ENCODE data around the gene ZNF385B. TPM values are rescaled to one million over a fixed set of nuclear protein-coding genes. Genes with fewer than 3 reads are reported as not detected.

The ZNF385B gene
- total and polyA plus RNA-seq, 2 experiments from 2014 or later = 2.7 to 8.2 TPM

DNA sequence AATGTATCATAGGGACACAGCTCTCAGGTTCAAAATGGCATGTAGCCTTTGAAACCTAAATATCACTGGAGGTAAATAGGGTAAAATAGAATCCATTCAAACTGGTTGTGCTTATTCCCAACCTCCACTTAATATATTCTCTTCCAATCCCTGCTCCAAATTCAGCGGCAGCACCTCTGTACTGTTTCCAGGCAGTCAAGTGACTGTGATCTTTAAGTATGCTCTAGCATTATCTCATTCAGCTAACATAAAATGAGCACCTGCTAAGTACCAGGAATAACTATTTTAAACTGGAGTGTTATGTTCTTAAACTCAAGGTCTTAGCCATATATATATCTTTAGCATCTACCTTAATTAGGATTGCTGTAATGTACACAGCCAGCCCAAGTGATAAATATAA is 327.5 kb downstream of the ZNF385B start:
- Histone ChIP-seq H3K9me3 (ENCODE audit: low read depth) (no peaks in the 10 kb centered on the region), H3K4me3 (no peak overlapping the region), H3K27ac (no peak overlapping the region), H3K27me3 (no peaks in the 10 kb centered on the region), H3K36me3 (no peaks in the 10 kb centered on the region), H3K4me1 (ENCODE audit: low read depth) (peaks cover 4% of the 10 kb centered on the region)
- TF ChIP-seq, protein P1, sequence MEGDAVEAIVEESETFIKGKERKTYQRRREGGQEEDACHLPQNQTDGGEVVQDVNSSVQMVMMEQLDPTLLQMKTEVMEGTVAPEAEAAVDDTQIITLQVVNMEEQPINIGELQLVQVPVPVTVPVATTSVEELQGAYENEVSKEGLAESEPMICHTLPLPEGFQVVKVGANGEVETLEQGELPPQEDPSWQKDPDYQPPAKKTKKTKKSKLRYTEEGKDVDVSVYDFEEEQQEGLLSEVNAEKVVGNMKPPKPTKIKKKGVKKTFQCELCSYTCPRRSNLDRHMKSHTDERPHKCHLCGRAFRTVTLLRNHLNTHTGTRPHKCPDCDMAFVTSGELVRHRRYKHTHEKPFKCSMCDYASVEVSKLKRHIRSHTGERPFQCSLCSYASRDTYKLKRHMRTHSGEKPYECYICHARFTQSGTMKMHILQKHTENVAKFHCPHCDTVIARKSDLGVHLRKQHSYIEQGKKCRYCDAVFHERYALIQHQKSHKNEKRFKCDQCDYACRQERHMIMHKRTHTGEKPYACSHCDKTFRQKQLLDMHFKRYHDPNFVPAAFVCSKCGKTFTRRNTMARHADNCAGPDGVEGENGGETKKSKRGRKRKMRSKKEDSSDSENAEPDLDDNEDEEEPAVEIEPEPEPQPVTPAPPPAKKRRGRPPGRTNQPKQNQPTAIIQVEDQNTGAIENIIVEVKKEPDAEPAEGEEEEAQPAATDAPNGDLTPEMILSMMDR (IDR thresholded peaks at IDR 0.05; ENCODE audit: low read depth, low read length) = no peak
- DNase-seq (ENCODE audit: low read depth in 1 of 2, low spot score in 1 of 2) = no peak

DNA sequence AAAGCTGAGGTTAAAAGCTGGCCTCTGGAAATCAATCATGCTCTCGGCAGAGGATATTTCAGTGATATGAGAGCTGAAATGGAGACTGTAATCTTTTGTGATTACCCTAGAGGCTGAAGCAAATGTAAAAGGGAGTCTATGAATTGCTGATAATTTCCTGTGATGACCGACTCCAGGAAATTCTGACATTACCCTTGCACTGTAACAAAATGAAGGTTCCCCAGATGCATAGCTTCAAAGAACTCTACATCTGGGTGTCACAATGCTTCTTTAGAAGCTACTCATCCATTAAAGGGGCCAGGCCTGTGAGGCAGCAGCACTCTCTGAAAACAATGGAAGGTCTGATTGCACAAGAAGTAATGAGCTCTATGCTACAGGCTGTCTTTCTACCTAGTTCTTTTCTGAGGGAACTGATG is 328.5 kb downstream of the ZNF385B start:
- DNase-seq (ENCODE audit: low read depth in 1 of 2, low spot score in 1 of 2) = peak in 1 of 2 donors; percentile 37

DNA sequence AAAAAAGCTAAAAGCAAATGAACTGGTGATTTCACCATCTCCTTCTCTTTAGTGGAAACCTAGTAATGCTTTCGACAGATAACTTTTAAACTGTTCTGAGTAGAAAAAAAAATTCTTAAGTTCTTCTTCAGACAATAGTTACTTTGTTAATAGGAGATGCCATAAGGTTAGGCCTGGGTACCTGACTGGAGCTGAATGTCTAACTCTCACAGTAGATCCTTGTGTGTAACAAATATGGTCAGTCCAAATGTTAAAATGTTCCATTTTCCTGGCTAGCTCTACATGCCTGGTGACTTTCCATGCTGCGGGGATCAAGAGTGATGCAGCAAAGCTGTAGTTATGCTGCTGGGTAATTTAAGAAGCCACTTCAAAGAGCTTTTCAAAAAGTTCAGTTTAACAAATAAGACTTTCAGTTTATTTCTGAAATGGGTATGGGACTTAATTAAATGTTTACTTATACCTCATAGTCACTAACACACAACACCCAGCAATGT is 332.8 kb downstream of the ZNF385B start:
- Histone ChIP-seq H3K4me3 (no peak overlapping the region), H3K27ac (no peak overlapping the region), H3K4me1 (ENCODE audit: low read depth) (peaks cover 10% of the 10 kb centered on the region), H3K36me3 (no peaks in the 10 kb centered on the region), H3K27me3 (no peaks in the 10 kb centered on the region), H3K9me3 (ENCODE audit: low read depth) (no peaks in the 10 kb centered on the region)
- DNase-seq (ENCODE audit: low read depth in 1 of 2, low spot score in 1 of 2) = no peak
- TF ChIP-seq, protein P1 (IDR thresholded peaks at IDR 0.05; ENCODE audit: low read depth, low read length) = no peak

More for the DNA sequence above, 328.5 kb downstream of the ZNF385B start:
- peaks cover 4% of the 10 kb centered on the region for H3K4me1 ChIP-seq (ENCODE audit: low read depth)
- no peak overlapping the region for H3K27ac ChIP-seq
- H3K27me3 ChIP-seq = no peaks in the 10 kb centered on the region
- no peaks in the 10 kb centered on the region for H3K9me3 ChIP-seq (ENCODE audit: low read depth)
- TF ChIP-seq, protein P1 (IDR thresholded peaks at IDR 0.05; ENCODE audit: low read depth, low read length) = no peak
- no peaks in the 10 kb centered on the region for H3K36me3 ChIP-seq
- no peak overlapping the region for H3K4me3 ChIP-seq

DNA sequence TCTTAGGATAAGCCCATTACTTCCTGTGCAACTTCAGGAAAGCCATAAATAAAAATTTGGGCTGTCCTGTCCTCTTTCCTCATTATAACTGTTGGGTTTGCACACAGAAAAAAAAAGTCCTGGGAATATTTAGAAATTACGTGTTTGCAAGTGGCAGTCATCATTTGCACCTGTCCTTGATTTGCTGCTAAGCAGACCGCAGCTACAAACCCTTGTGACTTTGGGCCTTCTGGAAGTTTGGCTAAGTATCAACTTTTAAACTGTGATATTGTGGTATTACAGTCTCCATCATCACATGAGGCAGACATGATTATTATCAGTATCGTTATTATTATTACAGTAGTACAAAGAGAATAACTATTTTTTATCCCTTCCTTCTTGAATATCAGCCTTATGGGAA is 336.1 kb downstream of the ZNF385B start:
- TF ChIP-seq, protein P1 (IDR thresholded peaks at IDR 0.05; ENCODE audit: low read depth, low read length) = no peak
- no peak for DNase-seq (ENCODE audit: low read depth in 1 of 2, low spot score in 1 of 2)
- no peaks in the 10 kb centered on the region for H3K9me3 ChIP-seq (ENCODE audit: low read depth)
- H3K4me1 ChIP-seq (ENCODE audit: low read depth) = peaks cover 6% of the 10 kb centered on the region
- no peak overlapping the region for H3K4me3 ChIP-seq
- H3K27ac ChIP-seq = no peak overlapping the region
- no peaks in the 10 kb centered on the region for H3K36me3 ChIP-seq
- H3K27me3 ChIP-seq = no peaks in the 10 kb centered on the region

DNA sequence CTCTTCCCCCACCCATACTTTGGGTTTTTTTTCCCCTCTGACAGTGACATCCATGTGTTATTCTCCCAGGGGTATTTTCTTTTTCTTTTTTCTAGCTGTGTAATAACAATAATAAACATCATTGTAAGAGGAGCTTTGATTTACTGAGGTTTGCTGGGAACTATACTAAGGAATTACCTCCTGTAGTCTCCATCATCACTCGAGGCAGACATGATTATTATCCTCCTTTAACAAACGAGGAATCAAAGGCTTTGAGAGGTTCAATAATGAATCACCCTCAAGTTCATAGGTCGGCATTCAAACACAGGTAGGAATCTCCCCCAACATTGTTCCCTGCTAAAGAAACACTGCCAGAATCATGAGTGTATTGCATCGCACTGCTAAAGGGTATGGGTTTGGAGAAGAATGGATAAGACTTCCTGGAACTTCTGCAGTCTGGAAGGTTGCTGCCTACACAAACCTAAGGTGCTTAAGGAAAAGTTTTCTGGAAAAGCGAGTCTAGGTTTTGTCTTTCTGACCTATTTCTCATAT is 336.5 kb downstream of the ZNF385B start:
- H3K4me3 ChIP-seq = no peak overlapping the region
- DNase-seq (ENCODE audit: low read depth in 1 of 2, low spot score in 1 of 2) = no peak
- H3K36me3 ChIP-seq = no peaks in the 10 kb centered on the region
- TF ChIP-seq, protein P1 (IDR thresholded peaks at IDR 0.05; ENCODE audit: low read depth, low read length) = no peak
- H3K27me3 ChIP-seq = no peaks in the 10 kb centered on the region
- peaks cover 6% of the 10 kb centered on the region for H3K4me1 ChIP-seq (ENCODE audit: low read depth)
- no peaks in the 10 kb centered on the region for H3K9me3 ChIP-seq (ENCODE audit: low read depth)
- no peak overlapping the region for H3K27ac ChIP-seq
